ENCODE measurements around the gene CIDEC. TPM values are rescaled to one million over a fixed set of nuclear protein-coding genes. Genes with fewer than 3 reads are reported as not detected.

Gene CIDEC
- polyA plus RNA-seq, 1 donor from 2014 or later = not detected

DNA sequence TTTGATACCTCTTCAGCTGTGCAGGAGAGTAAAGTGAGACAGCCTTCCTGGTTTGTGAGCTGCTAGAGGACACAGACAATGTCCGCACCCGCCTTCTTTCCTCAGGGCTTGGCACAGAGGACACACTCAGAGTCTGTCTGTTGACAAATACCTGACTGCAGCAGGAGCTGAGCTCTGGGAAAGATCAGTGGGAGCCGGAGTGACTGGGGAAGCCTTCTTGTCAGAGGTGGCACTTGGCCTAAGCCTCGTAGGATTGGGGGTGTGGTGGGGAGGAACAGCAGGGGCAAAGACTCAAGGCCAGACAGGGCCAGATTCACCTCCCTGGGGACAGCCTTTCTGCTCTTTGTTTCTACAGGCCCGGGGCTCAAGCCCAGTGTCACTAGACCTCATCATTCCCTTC is 33.5 kb upstream of the CIDEC start:
- Histone ChIP-seq H3K27ac (ENCODE audit: low read length) (no peak overlapping the region), H3K9me2 (ENCODE audit: insufficient read depth, low read length) (no peaks in the 10 kb centered on the region), H3K9me3 (ENCODE audit: low read length) (no peaks in the 10 kb centered on the region), H3K27me3 (ENCODE audit: insufficient read depth, low read depth, low read length) (peaks cover 16% of the 10 kb centered on the region), H4K20me1 (ENCODE audit: insufficient read depth) (no peaks in the 10 kb centered on the region), H3F3A (ENCODE audit: insufficient read depth, low read length, poor library complexity, severe bottlenecking) (no peaks in the 10 kb centered on the region), H3K79me2 (replicated peaks; ENCODE audit: insufficient read depth, low read length) (no peaks in the 10 kb centered on the region), H3K4me2 (ENCODE audit: low read length) (no peak overlapping the region), H2AFZ (ENCODE audit: low read depth, low read length) (no peak overlapping the region), H3K4me3 (ENCODE audit: low read length) (no peak overlapping the region), H3K9ac (ENCODE audit: low read length) (no peak overlapping the region), H3K36me3 (ENCODE audit: insufficient read depth, low read length) (no peaks in the 10 kb centered on the region)
- TF ChIP-seq RAD21 (conservative IDR thresholded peaks at IDR 0.05) (no peak), POLR2AphosphoS5 (IDR thresholded peaks at IDR 0.05) (no peak), SMC3 (conservative IDR thresholded peaks at IDR 0.05; ENCODE audit: poor library complexity) (no peak), TAF1 (IDR thresholded peaks at IDR 0.05; ENCODE audit: low read depth) (no peak), MXI1 (conservative IDR thresholded peaks at IDR 0.05; ENCODE audit: poor library complexity, severe bottlenecking) (no peak), EP300 (conservative IDR thresholded peaks at IDR 0.05; ENCODE audit: poor library complexity, severe bottlenecking) (no peak)
- TF ChIP-seq, protein P1, sequence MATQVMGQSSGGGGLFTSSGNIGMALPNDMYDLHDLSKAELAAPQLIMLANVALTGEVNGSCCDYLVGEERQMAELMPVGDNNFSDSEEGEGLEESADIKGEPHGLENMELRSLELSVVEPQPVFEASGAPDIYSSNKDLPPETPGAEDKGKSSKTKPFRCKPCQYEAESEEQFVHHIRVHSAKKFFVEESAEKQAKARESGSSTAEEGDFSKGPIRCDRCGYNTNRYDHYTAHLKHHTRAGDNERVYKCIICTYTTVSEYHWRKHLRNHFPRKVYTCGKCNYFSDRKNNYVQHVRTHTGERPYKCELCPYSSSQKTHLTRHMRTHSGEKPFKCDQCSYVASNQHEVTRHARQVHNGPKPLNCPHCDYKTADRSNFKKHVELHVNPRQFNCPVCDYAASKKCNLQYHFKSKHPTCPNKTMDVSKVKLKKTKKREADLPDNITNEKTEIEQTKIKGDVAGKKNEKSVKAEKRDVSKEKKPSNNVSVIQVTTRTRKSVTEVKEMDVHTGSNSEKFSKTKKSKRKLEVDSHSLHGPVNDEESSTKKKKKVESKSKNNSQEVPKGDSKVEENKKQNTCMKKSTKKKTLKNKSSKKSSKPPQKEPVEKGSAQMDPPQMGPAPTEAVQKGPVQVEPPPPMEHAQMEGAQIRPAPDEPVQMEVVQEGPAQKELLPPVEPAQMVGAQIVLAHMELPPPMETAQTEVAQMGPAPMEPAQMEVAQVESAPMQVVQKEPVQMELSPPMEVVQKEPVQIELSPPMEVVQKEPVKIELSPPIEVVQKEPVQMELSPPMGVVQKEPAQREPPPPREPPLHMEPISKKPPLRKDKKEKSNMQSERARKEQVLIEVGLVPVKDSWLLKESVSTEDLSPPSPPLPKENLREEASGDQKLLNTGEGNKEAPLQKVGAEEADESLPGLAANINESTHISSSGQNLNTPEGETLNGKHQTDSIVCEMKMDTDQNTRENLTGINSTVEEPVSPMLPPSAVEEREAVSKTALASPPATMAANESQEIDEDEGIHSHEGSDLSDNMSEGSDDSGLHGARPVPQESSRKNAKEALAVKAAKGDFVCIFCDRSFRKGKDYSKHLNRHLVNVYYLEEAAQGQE (IDR thresholded peaks at IDR 0.05; ENCODE audit: borderline replicate concordance) = no peak

DNA sequence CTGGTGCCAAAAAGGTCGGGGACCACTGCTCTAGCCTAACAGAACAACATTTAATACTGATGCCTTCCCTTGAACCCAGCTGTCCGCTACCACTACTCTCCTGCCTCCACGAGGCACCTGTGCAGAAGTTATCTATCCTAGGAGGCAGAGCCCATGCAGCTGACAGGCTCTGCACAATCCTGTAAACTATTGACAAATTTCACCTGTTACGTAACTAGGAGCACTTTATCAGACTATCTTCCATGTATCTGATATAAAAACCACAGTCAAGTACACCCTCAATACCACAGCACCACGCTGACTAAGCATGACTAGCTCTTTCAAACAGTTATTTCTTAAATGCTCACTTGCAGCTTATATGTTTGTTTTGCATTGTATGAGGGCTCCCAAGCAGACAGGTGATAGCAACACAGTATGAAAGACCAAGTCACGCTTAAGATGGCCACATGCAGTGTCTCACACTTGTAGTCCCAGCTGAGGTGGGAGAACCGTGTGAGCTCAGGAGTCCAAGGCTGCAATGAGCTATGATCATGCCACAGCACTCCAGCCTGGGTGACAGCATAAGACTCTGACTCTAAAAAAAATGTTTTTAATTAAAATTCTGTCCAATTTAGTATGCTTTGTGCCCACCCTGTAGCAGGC is 32.4 kb upstream of the CIDEC start:
- Histone ChIP-seq H4K20me1 (ENCODE audit: insufficient read depth) (no peaks in the 10 kb centered on the region), H3K9ac (ENCODE audit: low read length) (no peak overlapping the region), H3K36me3 (ENCODE audit: insufficient read depth, low read length) (no peaks in the 10 kb centered on the region), H3K27me3 (ENCODE audit: insufficient read depth, low read depth, low read length) (peaks cover 16% of the 10 kb centered on the region), H3K9me3 (ENCODE audit: low read length) (no peaks in the 10 kb centered on the region), H3K27ac (ENCODE audit: low read length) (no peak overlapping the region), H3K4me2 (ENCODE audit: low read length) (no peak overlapping the region), H3F3A (ENCODE audit: insufficient read depth, low read length, poor library complexity, severe bottlenecking) (no peaks in the 10 kb centered on the region), H2AFZ (ENCODE audit: low read depth, low read length) (no peak overlapping the region), H3K9me2 (ENCODE audit: insufficient read depth, low read length) (no peaks in the 10 kb centered on the region), H3K79me2 (replicated peaks; ENCODE audit: insufficient read depth, low read length) (no peaks in the 10 kb centered on the region), H3K4me3 (ENCODE audit: low read length) (no peak overlapping the region)
- TF ChIP-seq, protein P1 (IDR thresholded peaks at IDR 0.05; ENCODE audit: borderline replicate concordance) = no peak
- TF ChIP-seq RAD21 (conservative IDR thresholded peaks at IDR 0.05) = no peak
- no peak for TF ChIP-seq MXI1 (conservative IDR thresholded peaks at IDR 0.05; ENCODE audit: poor library complexity, severe bottlenecking)
- TF ChIP-seq EZH2 (IDR thresholded peaks at IDR 0.05; ENCODE audit: borderline replicate concordance, insufficient read depth, low read length, poor library complexity, severe bottlenecking) = no peak
- TF ChIP-seq SMC3 (conservative IDR thresholded peaks at IDR 0.05; ENCODE audit: poor library complexity) = no peak
- no peak for TF ChIP-seq TAF1 (IDR thresholded peaks at IDR 0.05; ENCODE audit: low read depth)
